GM21529 (cell line): ENCODE data around the gene PITPNM3.
"Not testable (repeated sequence)": the region's sequence is repeated elsewhere in the genome, so short reads cannot be mapped to it uniquely, and the experiment has no call there.

Experiments
- ATAC-seq: cut with Tn5 transposase; IDR thresholded peaks from one replicate; pipeline ENCODE4 v1.9.1; 2021; ENCODE audit not compliant: unreplicated experiment

The PITPNM3 gene

DNA sequence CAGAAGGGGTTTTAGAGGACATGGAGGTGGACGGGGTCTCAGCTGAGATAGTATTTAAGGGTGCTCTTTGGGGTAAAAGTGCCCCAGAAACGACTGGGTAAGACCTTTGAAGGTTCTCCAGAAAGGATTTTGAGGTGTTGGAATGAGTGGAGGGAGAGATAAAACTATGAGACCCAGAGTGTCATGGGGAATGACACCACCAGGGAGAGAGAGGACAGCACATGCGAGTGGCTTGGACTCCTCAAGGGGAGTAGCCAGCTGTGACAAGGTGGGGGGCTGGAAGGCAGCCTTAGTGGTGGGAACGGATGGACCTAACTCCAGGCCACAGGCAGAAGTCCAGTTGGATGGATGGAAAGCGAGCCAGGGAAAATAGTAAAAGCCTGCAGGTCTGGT is 19.2 kb upstream of the PITPNM3 start:
- ATAC-seq: no peak

DNA sequence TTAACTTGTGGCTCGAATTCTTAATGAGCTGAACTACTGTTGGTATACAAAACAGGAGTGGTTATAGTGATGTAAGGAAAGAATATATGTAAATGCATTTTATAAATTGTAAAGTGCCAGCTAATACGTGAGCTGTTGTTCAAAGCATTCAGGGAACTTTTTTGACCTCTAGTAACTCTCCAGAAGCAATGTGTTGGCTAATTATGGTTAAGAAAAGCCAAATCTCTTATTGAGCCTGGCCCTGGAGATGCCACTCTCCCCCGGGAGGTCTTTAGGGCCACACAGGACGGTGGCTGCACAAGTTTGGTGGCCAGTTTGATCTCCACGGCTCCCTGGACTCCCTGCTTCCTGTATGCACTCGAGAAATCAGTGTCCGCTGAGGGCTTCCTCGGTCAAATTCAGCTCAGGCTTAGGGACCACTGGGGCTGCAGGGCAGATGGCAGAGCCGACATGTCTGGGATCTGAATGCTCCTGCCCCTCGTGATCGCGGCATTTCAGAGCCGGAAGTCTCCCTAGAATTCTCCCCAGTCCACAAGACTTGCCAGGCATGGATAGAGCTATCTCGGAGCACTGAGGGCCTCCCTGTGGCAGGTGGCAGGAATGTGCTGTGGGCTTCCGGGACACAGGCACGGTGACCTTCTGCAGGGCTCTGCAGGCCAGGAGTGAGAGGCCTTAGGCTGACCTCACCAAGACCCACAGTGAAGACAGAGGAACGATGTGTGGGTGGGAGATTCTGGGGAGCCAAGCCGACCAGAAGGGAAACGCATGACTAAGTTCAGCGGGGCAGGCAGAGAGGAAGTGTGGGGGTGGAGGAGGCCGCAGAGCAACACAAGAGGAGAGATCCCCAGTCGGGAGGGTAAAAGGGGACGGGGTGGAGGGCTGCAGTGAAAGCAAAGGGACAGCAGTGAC is 18.6 kb upstream of the PITPNM3 start:
- no peak for ATAC-seq

DNA sequence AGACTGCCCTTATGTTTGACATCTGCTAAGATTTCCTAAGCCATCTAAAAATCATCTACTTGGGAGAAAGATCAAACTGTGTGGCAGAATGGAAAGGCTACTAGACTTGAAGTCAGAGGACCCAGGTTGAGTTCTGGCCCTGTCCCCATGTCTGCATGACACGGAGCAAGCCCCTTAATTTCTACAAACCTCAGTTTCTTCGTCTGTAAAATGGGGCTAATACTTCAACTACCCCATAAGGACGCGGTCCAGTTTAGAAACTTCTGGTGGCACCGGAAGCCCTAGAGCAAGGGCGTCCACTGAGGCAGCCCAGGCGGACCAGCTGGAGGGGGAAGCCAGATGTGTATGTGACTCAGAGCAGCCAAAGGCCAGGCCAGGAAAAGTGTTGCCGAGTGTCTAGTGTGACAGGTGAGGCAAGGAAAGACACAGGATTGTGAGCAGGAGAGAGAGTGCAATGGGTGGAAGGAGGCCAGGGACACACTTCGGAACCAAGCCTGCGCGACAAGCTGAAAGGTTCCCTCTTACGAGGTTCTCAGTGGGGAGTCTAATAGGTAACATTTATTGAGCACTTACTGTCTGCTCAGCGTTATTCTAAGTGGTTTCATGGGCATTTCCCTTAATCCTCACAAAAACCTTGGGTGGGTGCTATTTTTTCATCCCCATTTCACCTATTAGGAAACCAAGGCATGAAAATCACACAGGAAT is 17.8 kb upstream of the PITPNM3 start:
- ATAC-seq: no peak

DNA sequence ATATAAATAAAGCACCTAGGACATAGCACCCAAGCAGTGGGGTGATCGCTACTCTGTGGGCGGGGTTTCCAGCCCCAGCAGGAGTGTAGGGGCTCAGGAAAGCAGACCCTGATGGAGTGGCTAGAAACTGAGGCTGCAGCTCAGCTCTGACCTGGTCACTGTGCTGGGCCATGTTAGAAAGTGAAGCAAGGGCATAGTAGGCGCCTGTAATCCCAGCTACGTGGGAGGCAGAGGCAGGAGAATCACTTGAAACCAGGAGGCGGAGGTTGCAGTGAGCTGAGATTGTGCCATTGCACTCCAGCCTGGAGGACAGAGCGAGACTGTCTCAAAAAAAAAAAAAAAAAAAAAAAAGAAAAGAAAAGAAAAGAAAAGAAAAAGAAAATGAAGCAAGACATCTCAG is 17.1 kb upstream of the PITPNM3 start:
- ATAC-seq: not testable (repeated sequence)

DNA sequence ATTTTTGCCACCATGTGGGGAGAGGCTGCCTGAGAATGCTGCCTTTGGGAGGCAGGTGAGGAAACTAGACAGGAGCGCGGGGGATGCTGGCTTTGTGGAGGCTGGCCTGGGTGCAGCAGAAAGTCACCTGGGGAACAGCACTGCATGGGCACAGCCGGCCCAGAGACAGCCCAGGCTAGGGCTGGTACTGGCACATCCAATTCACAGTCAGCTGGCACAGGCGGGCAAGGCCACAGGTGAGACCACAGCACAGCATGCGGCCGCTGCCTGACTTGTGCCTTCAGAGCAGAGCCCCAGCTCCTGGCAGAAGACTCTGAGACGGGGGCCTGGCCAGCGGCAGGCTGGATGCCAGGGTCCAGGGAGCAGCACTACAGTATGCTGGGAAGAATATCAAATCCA is 16.6 kb upstream of the PITPNM3 start:
- ATAC-seq: no peak

DNA sequence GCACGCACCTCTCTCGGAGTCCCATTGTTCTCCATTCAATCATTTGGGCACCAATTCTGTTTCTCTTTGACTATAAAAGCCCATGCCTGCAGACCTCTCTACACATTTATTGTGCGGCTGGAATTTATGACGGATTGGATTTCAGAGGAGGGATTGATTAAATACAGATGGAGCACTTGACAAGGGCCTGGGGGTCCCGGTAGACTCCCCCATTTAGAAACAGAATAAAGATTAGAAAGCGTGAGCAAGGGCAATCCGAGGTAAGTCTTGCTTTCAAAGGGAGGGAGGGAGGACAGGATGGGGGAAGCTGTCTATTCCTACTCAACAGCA is 15.1 kb upstream of the PITPNM3 start:
- ATAC-seq: no peak

DNA sequence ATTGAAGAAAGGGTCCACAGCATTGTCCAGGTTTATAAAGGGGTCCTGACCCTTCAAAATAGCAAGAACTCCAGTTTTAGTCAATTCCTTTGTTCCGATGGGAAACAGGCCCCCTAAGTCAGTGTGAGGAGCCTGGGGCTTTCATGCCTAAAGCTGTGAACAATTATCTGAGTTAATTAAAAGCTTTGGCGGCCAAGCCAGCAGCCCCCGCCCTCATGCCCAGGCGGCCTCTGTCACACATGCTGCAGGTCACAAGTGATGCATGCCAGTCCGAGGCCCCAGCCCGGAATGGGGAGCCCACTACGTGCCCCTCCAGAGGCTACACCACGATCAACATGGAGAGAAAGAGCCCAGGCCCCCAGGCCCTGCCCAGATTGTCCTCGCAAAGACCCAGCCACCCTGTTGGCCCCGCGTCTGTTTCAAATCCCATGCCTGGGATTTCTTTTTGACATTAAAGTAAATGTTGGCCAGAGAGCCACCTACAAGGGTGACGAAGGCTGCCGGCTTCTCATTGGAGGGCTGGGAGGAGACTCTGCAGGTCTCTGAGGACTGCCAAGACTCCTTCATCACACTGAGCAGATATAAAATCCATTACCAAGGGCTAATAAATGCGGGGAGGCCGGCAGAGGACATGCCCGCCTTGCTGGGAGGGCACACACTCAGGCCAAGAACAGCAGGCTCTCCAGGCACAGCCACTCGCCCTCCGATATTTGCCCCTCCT is 14.5 kb upstream of the PITPNM3 start:
- no peak for ATAC-seq

DNA sequence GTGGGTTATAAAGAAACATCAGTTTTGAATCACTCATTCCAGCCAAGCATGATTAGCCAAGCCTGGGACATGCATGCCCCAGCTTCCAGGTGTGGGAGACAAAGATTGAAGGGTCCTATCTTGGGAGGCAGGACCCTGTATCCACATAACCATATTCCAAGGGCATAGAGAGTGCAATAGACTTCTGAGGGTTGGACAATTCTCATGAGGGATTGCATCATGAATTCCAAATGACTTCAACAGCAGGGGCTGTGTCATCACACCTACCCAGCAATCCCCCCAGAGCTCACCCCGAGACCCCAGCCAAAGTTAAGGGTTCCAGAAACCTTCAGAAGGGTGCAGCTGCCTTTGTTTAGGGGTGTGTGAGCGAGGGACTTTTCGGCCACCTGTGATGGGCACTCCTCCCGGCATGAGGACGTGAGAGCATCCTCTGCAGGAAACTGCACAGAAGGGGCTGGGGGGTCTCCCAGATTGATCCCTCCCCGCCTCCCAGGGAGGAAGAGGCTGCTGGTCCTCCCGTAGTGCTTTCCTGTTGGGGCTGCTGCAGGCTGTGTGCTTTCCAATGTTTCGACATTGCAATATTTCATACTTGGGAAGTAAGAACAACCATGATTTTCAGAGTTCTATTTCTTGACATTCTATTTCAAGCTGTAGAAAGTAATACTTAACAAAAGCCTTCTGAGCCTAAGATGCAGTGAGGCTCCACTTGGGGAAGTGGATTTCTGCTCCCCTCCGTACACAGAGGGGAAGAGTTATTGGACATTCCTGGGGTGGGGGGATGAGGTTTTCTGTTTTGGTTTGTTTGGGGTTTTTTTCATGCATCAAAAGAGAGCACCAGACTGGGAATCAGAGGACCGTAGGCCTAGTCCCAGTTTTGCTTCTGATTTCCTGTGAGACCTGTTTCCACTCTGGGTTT is 13.3 kb upstream of the PITPNM3 start:
- no peak for ATAC-seq

DNA sequence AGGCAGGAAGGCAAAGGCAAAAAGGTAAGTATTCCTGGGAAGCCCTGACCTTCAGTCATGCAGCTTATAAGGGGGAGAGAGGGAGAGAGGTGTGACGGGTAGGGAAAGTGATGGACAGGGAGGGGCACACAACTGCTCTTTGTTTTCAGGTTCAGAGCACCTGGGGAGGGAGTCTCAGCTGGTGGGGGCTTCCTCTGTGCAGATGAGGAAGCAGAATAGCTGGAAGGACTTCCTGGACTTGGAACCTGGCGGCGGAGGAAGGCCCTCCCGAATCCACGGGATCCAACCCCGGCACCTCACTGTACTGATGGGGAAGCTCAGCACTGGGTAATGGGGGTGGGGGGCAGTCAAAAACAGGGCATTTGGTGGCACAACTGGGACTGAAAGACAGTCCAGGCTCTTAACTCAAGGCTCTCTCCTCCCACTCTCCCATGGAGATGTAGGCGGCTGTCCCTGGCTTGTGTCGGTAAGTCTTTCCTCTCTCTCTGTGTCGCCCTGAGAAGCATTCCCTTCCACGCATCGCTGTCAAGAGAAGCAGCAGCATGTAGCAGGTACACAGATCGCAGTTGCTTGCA is 11.9 kb upstream of the PITPNM3 start:
- no peak for ATAC-seq

DNA sequence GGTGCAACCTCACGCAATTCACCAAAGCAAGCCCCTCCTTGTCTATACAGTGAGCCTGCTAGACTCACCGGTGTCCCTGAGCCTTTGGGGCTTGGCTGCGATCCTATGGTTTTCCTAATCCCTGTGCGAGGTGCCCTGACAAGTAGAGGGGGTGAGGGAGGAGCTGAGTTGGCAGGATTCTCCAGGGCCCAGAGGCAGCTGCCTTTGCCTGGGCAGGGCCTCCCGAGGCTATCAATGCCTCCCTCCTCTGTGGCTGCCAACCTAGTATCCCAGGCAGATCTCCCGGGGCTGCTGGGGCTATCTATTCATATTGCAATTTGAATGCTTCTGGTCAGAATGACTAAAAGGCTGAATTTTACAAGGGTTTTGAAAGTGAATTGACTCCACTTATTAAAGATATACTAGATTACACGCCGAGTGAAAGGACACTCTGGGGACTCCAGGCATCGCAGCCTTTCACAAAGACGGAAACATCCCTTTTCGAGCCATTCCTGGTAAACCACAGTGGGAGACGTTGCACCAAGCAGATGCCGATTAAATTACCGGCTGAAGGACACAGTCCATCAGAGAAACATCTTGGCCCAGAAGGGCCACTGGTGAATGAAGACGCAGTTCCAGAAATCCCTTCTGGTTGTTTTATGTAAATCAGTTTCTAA is 11.3 kb upstream of the PITPNM3 start:
- no peak for ATAC-seq

DNA sequence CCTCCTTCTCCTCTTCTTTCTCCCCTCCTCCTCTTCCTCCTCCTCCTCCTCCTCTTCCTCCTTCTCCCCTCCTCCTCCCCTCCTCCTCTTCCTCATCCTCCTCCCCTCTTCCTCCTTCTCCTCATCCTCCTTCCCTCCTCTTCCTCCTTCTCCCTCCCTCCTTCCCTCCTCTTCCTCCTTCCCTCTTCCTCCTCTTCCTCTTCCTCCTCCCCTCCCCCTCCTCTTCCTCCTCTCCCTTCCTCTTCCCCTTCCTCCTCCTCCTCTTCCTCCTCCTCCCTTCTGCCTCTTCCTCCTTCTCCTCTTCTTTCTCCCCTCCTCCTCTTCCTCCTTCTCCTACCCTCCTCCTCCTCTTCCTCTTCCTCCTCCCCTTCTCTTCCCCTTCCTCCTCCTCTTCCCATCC is 5.1 kb upstream of the PITPNM3 start:
- no peak for ATAC-seq

DNA sequence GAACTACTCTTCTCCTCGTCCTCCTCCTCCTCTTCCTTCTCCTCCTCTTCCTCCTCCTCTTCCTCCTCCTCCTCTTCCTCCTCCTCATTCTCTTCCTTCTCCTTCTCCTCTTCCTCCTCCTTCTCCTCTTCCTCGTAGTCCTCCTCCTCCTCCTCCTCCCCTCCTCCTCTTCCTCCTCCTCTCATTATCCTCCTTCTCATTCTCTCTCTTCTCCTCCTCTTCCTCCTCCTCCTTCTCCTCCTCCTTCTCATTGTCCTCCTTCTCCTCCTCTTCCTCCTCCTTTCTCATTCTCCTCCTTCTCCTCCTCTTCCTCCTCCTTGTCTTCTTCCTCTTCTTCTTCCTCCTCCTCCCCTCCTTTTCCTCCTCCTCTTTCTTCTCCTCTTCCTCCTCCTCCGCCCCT is 4.1 kb upstream of the PITPNM3 start:
- ATAC-seq: no peak

DNA sequence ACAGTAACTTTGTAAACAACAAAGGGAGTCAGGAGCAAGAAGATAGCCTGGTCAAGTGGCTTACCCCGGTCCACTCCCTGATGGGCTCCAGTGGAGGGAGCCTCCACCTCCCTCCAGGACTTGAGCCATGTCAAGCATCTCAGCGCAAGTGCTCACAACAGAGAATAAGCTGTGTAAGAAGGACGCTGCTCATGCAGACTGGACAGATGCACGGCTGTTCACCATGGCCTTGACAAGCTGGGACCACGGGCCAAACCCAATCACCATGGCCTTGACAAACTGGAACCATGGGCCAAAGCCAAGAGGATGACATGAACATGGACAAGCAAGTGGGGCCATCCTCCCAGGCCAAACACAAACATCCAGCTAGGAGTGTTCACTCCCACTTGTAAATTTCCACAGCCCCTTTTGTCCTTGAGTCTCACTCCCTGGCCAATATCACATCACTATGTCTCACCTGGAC is 3.4 kb upstream of the PITPNM3 start:
- ATAC-seq: no peak

DNA sequence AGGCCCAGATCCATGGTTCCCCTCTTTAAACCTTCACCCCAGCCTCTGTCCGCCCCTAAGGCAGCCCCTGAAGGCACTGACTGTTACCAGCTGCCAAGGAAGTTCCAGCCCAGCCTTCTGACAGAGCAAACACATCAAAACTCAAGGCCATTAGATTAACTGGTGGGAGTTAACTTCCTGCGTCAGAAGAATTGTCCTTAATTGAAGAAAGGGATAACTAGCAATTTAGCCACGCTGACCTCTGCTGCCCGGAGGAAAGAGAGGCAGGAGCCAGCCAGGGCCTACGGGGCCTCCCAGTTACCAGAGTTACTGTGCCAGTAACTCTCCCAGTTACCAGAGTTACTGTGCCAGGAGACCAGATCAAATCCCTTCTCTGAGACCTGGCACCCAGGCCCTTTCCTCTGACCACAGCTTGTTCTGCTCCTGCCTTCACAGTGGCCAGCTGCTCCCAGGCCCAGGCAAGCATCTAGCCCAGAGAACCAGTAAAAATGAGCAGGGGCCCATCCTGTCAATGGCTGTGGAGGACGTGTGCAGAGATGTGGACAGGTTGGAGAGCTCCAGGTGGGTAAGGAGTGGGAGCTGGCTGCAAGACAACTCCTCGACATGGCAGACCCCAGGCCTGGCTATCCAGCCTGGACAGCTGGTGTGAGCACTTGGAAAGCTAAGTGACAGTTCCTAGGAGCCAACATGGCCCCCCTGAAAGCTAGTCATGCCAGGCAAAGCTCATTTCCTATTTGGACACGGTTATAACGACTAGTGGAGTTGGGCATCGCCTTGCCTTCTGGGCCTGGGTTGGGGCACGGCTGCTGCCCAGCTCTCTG is 2.8 kb upstream of the PITPNM3 start:
- no peak for ATAC-seq

DNA sequence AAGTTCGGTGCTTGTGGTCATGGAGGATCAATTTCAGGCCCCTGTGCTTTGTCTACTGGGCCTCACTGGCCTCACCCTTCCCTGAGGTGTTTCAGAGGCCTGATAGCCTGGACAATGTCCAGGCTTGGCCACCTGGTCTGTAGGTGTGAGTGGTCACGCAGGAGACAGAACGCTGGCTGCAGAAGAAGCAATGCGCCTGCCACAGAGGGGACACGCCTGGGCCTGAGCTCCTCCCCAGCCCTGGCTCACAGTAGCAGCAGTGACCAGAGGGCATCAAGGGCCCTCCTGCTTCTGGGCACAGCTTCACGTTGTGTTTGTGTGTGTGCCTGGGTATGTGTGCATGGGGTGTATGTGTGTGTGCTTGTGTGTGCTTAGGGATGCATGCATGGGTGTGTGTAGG is 1.9 kb upstream of the PITPNM3 start:
- no peak for ATAC-seq

DNA sequence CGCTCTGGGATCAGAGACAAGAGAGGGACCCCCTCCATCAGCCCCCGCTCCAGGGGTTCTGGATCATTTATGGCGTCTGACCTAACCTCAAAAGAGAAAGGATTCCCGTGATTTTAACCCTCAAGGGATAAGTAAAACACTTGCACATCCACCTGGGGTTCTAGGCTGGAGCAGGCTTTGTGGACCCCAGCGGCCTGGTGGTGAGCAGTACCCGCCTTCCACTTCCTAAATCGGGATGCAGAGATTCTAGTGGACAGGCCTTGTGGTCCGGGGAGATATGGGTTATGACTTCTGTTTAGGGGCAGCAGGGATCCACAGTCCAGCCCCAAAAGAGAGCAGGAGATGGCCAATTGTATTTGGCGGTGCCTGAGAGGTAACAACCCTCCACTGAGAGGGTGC is 684 bp upstream of the PITPNM3 start:
- ATAC-seq: no peak

DNA sequence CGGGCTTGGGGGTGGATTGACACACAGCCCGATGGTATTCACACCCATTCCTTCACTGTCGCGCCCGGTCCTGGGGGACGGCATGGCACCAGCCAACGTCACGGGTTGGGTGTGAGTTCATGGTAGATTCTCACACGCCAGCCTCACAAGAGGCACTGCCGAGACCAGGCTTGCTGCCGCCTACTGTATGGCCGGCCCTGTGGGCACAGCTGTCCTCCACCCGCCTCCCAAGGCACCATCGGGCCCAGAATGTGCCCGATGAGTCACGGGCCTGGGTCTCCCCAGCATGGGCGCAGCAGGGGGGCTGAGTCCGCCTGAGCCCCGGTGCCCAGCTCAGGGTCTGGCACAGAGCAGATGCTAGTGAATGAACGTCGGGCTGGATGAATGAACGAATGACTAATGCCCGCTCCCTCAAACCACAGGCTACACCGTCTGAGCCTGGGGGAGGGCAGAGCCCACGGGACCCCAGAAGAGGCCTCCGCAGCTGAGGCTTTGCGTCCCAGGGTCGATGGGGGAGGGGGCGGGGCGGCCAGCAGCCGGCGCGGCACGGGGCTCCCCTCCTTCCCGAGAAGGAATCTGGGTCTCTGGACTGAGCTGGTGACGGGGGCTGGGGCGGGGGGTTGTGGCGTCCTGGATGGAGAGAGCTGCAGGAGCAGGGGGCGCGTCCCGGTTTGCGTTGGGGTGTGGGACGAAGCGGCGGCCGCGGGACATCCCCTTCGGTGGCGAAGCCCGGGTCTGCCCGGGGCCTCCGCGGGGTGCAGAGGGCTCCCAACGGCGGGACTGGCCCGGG is 829 bp downstream of the PITPNM3 start:
- no peak for ATAC-seq

DNA sequence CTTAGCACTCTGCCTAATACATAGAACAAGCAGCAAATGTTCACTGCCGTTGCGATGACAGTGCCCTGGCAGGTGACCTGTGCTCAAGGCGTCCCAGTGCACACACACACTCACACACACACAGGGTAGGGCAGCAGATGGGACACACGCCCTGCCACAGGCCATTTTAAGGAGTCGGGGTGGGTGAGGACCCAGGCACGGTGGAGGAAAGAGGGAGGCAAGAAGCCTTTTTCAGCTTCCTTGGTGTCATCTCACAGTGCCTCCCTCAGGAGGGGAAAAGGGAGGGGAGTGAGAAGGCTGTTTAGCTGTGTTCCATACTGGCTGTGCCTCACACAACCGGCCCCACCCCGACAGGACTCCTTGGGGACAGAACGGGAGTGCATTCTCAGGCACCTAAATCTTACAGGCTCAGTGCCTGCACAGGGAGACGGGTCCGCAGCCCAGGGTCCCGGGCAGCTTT is 1.5 kb downstream of the PITPNM3 start:
- no peak for ATAC-seq
